Left lung (tissue), 10 donors: ENCODE data around the gene SLC45A2. TPM values are rescaled to one million over a fixed set of nuclear protein-coding genes. Genes with fewer than 3 reads are reported as not detected.
"Not testable (repeated sequence)": the region's sequence is repeated elsewhere in the genome, so short reads cannot be mapped to it uniquely, and the experiment has no call there.

ENCODE experiments used
- ATAC-seq: fragments of 200-7000 bp; cut with Tn5 transposase; one replicate; pipeline ENCODE4 v1.9.1; 2020; ENCODE audit warnings: moderate library complexity
- DNase-seq, 4 donors: peaks; one replicate each; pipeline ENCODE4 v3.0.0-alpha.2; 2013 to 2020
- H3K27ac ChIP-seq, 2 donors: fragments of 200-600 bp; sonication (generic) in 1 of 2; one replicate each; pipeline versions ENCODE4 v1.5.0 to v1.8.0; 2020 to 2021
- H3K27me3 ChIP-seq, 2 donors: fragments of 200-600 bp; sonication (generic) in 1 of 2; one replicate each; pipeline versions ENCODE4 v1.5.0 to v1.8.0; 2020 to 2021
- H3K36me3 ChIP-seq, 2 donors: fragments of 200-600 bp; sonication (generic) in 1 of 2; one replicate each; pipeline versions ENCODE4 v1.5.0 to v1.8.0; 2020 to 2021
- H3K4me1 ChIP-seq, 2 donors: fragments of 200-600 bp; one replicate each; pipeline ENCODE4 v1.8.0; 2021
- H3K4me3 ChIP-seq, 2 donors: fragments of 200-600 bp; sonication (generic) in 1 of 2; one replicate each; pipeline versions ENCODE4 v1.5.0 to v1.8.0; 2020 to 2021; ENCODE audit warnings: mild to moderate bottlenecking in 1 of 2
- H3K9me3 ChIP-seq, 2 donors: fragments of 200-600 bp; sonication (generic) in 1 of 2; one replicate each; pipeline versions ENCODE4 v1.5.0 to v1.8.0; 2020 to 2021
- CTCF ChIP-seq, 2 donors: fragments of 200-600 bp; sonication (generic) in 1 of 2; IDR thresholded peaks; one replicate each; pipeline versions ENCODE4 v1.5.0 to v1.8.0; 2021; ENCODE audit warnings: antibody characterized with exemption in 2 of 2
- intact Hi-C, 2 donors: fragments of 100-400 bp; cut with DNase I; formaldehyde crosslinking; loops; one replicate each; pipeline versions ENCODE4 v1.11.2 to v1.14.2; 2022
- polyA plus RNA-seq, 6 donors: library from polyadenylated mRNA; unstranded; fragments of 120-200 nt; gene quantifications; one replicate each; pipeline ENCODE4 v1.2.1, GENCODE V29; 2013; ENCODE audit not compliant: insufficient read length in 6 of 6
- total RNA-seq, 2 donors: library from RNA; stranded (reverse); fragmentation: NEBNext Ultra II Directional; extraction: Animal tissue kit (Norgen Biotek cat#: 25700); gene quantifications; one replicate each; pipeline ENCODE4 v1.2.1, GENCODE V29; 2021
- donor health status: DM: no; HTN: yes; CAD: no.
- donor health status: DM: no; HTN: no; CAD: no.

SLC45A2 gene
- total and polyA plus RNA-seq, 8 donors: 0.08 to 0.42 (median 0.12) TPM; not detected in 3

DNA sequence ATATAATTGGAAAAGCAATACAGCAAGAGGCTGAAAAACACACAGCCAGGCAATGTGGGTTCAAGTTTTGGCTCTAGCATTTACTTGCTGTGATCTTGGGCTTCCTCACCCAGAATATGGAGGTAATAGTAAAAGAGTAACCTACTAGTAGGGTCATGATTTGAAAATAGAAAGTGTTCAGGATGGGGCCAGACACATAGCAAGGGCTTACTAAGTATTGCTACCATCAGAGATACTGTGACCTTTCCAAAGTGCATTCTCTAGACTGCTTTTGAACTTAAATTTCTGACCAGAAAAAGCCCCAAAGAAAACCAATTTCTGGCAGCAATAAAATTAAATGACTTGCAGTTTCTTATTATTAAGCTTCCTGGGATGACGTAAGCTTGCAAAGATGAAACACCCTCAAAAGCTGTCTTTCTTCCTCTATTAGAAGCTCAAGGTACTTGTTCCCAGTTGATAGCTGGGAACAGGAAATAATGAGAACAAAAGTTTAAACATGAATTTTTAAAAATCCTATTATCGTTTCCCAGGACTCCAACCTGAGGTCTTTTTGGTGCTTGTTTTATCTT lies 20.3 kb downstream of the SLC45A2 start:
- Histone ChIP-seq H3K4me3 (no peak overlapping the region), H3K36me3 (no peaks in the 10 kb centered on the region), H3K27ac (no peak overlapping the region), H3K4me1 (no peaks in the 10 kb centered on the region), H3K27me3 (no peaks in the 10 kb centered on the region), H3K9me3 (no peaks in the 10 kb centered on the region)
- TF ChIP-seq CTCF (IDR thresholded peaks at IDR 0.05): no peak
- intact Hi-C loops: no loop called here
- ATAC-seq: no peak
- no peak for DNase-seq

DNA sequence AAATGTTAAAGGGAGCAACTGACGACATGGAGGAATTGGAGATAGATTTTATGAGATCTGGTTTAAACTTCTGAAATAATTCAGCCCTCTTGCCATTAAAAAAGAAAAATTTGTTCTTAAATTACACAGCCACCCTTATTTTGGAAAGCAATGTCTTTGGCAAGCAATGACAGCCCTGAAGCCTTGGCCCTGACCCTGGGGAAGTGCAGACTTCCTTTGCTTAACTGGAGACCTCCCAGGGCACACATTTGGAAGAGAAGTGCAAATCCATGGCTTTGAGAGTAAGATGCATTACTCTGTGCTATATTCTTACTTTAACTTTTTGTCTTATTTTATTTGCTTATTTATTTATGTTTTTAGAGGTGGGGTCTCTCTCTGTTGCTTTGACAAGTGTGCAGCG lies 26.3 kb downstream of the SLC45A2 start:
- no peak for TF ChIP-seq CTCF (IDR thresholded peaks at IDR 0.05)
- DNase-seq: no peak
- no peak overlapping the region for H3K27ac ChIP-seq

DNA sequence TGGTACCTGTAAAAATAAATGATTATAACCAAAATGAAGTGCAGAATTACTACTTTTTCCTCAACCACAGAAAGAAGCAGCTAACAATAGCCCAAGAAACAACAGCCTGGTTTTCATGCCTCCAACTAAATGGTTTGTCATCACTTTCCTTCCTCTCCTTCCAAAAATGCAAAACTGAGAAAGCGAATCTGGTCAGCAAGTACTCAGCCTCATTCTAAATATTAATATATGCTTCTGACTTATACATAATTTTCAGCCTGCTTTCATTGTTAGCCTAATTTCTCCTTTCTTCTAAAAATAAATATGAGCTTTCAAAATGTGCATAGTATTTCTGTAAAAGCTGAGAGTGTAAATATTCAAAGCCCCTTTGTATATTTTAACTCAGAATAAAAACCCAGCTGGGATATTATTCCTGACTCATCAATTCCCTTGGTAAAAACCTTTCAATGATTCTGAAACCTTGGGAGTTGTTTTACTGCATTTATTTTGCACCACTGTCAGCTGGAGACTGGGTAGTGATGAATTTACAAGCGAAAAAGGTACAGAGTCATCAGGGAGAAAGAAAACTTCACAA lies 26.8 kb downstream of the SLC45A2 start:
- no peak for ATAC-seq
- no peak for TF ChIP-seq CTCF (IDR thresholded peaks at IDR 0.05)
- Histone ChIP-seq H3K36me3 (no peaks in the 10 kb centered on the region), H3K4me1 (no peaks in the 10 kb centered on the region), H3K27me3 (no peaks in the 10 kb centered on the region), H3K4me3 (no peak overlapping the region), H3K27ac (no peak overlapping the region), H3K9me3 (peaks cover 0 to 12% of the 10 kb centered on the region in 2 donors)
- no peak for DNase-seq
- intact Hi-C loops: no loop called here

More for the DNA sequence above, 26.3 kb downstream of the SLC45A2 start:
- H3K9me3 ChIP-seq: peaks cover 0 to 12% of the 10 kb centered on the region in 2 donors
- ATAC-seq: no peak
- intact Hi-C loops: no loop called here
- H3K4me1 ChIP-seq: no peaks in the 10 kb centered on the region
- no peaks in the 10 kb centered on the region for H3K27me3 ChIP-seq
- H3K36me3 ChIP-seq: no peaks in the 10 kb centered on the region
- no peak overlapping the region for H3K4me3 ChIP-seq

- ATAC-seq, DNase-seq, H3K27me3 ChIP-seq, H3K27ac ChIP-seq, H3K36me3 ChIP-seq, H3K4me1 ChIP-seq, H3K4me3 ChIP-seq, intact Hi-C loops: not testable (repeated sequence)
- H3K9me3 ChIP-seq: peaks cover 0 to 12% of the 10 kb centered on the region in 2 donors
Measured at GRCh38 chr5:33952175-33952574, 32.3 kb downstream of the SLC45A2 start.

DNA sequence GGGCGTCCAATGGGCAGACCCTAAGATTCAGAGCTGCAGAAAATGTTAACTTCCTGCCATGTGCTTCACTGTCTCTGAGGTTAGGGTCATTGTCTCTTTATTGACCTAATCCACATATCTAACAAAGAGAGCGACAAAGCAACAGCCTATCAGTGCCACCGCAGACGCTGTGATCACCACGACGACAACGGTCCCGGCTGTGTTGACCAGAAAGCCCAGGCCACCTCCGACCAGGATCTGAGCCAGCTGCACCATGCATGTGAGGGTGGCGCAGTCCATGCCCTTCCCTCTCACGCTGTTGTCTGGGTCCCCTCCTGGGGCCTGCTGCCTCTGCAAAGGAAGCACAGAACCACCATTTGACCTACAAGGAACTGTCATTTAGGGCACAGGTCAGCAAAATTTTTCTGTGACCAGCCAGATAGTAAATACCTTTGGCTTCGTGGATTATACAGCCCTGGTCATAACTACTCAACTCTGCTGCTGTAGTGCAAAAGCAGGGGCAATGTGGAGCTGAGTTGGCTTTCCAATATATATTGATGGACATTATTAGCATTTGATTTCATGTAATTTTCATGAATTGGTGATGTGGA lies 39.9 kb downstream of the SLC45A2 start:
- ATAC-seq (no peak), DNase-seq (peak in 1 of 4 donors; percentile 68)
- H3K36me3 ChIP-seq: no peaks in the 10 kb centered on the region

More for the DNA sequence above, 39.9 kb downstream of the SLC45A2 start:
- Histone ChIP-seq H3K4me1 (no peaks in the 10 kb centered on the region), H3K9me3 (no peaks in the 10 kb centered on the region), H3K27me3 (peaks cover 0 to 30% of the 10 kb centered on the region in 2 donors), H3K4me3 (no peak overlapping the region), H3K27ac (no peak overlapping the region)
- intact Hi-C loops: no loop called here
- no peak for TF ChIP-seq CTCF (IDR thresholded peaks at IDR 0.05)
